A673 (cell line): ENCODE measurements around the gene SHQ1.

Experiments
- EZH2 ChIP-seq: fragments of 200-600 bp; sonication (generic); IDR thresholded peaks from 2 replicates; pipeline ENCODE4 v1.6.1; 2017; ENCODE audit warnings: borderline replicate concordance, low read depth, mild to moderate bottlenecking, mixed read lengths, antibody characterized with exemption, low read length; ENCODE audit not compliant: poor library complexity, severe bottlenecking
- TF ChIP-seq, protein P1 (sequence below): fragments of 300-800, 200-600 bp; sonication (generic); conservative IDR thresholded peaks from 2 replicates; pipeline ENCODE4 v1.5.1; 2017; ENCODE audit warnings: low read depth, mild to moderate bottlenecking, antibody characterized with exemption, low read length, moderate library complexity, mixed read lengths

DNA sequence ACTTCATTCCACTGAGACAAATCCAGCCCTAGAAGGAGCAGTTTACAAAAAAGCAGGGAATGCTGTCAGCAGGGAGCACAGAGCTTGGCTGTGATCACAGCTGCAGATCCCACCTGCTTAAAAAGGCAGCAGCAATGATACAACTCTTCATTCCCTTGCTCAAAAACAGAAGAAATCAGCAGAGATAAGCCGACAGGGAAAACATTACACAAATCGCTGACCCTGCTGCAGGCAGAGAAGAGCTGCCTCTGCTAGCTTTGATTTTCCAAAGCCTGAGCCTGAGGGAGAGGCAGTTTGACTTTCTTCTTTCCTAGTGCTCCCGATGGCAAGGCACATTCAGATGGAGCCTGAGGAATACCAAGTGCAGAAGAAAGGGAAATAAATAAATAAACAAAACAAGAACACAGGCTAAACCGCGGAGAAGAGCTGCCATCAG is 80.2 kb downstream of the SHQ1 start:
- TF ChIP-seq, protein P1, sequence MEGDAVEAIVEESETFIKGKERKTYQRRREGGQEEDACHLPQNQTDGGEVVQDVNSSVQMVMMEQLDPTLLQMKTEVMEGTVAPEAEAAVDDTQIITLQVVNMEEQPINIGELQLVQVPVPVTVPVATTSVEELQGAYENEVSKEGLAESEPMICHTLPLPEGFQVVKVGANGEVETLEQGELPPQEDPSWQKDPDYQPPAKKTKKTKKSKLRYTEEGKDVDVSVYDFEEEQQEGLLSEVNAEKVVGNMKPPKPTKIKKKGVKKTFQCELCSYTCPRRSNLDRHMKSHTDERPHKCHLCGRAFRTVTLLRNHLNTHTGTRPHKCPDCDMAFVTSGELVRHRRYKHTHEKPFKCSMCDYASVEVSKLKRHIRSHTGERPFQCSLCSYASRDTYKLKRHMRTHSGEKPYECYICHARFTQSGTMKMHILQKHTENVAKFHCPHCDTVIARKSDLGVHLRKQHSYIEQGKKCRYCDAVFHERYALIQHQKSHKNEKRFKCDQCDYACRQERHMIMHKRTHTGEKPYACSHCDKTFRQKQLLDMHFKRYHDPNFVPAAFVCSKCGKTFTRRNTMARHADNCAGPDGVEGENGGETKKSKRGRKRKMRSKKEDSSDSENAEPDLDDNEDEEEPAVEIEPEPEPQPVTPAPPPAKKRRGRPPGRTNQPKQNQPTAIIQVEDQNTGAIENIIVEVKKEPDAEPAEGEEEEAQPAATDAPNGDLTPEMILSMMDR = no peak
- no peak for TF ChIP-seq EZH2
